Tibial nerve (tissue), 4 donors: Measurements from ENCODE around the gene FA2H.

Experiments used
- EP300 ChIP-seq, 2 donors: sonication (generic); formaldehyde crosslinking; IDR thresholded peaks; one replicate each; pipeline ENCODE4 v1.6.1; 2017; ENCODE audit warnings: antibody characterized with exemption in 2 of 2, mild to moderate bottlenecking in 1 of 2
- POLR2A ChIP-seq, 2 donors: fragments of 450-650 bp; IDR thresholded peaks; one replicate each; pipeline ENCODE4 v1.6.1; 2017; ENCODE audit warnings: antibody characterized with exemption in 2 of 2, mild to moderate bottlenecking in 2 of 2, moderate library complexity in 2 of 2
- TF ChIP-seq, protein P1 (sequence below), 5 experiments: fragments of 200-600 bp in 3 of 5; fragments of 450-650 bp in 2 of 5; sonication (generic) in 3 of 5; IDR thresholded peaks; one replicate each; pipeline ENCODE4 v1.5.1; 2016 to 2019; ENCODE audit warnings: antibody characterized with exemption in 5 of 5, mild to moderate bottlenecking in 3 of 5, moderate library complexity in 2 of 5

DNA sequence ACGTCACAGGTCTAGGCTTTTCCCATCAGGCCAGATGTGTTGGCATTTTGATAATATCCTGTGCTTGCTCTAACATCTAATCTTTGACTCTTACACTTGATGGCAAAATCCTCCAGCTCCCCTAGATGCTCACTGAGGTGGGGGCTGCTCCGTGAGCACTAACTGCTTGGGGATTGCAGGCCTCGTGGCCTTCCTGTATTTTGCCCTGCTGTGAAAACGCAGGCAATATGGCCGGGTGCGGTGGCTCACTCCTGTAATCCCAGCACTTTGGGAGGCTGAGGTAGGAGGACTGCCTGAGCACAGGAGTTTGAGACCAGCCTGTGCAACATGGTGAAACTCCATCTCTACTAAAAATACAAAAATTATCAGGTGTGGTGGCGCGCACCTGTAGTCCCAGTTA lies 64.2 kb downstream of the FA2H start:
- TF ChIP-seq, protein P1, sequence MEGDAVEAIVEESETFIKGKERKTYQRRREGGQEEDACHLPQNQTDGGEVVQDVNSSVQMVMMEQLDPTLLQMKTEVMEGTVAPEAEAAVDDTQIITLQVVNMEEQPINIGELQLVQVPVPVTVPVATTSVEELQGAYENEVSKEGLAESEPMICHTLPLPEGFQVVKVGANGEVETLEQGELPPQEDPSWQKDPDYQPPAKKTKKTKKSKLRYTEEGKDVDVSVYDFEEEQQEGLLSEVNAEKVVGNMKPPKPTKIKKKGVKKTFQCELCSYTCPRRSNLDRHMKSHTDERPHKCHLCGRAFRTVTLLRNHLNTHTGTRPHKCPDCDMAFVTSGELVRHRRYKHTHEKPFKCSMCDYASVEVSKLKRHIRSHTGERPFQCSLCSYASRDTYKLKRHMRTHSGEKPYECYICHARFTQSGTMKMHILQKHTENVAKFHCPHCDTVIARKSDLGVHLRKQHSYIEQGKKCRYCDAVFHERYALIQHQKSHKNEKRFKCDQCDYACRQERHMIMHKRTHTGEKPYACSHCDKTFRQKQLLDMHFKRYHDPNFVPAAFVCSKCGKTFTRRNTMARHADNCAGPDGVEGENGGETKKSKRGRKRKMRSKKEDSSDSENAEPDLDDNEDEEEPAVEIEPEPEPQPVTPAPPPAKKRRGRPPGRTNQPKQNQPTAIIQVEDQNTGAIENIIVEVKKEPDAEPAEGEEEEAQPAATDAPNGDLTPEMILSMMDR (IDR thresholded peaks at IDR 0.05): no peak
- TF ChIP-seq EP300 (IDR thresholded peaks at IDR 0.05) (no peak), POLR2A (IDR thresholded peaks at IDR 0.05) (no peak)
